ENCODE data around the gene RSPRY1. TPM values are rescaled to one million over a fixed set of nuclear protein-coding genes. Genes with fewer than 3 reads are reported as not detected.

RSPRY1 gene
- total RNA-seq, 1 donor from 2014 or later: 34.9 TPM

DNA sequence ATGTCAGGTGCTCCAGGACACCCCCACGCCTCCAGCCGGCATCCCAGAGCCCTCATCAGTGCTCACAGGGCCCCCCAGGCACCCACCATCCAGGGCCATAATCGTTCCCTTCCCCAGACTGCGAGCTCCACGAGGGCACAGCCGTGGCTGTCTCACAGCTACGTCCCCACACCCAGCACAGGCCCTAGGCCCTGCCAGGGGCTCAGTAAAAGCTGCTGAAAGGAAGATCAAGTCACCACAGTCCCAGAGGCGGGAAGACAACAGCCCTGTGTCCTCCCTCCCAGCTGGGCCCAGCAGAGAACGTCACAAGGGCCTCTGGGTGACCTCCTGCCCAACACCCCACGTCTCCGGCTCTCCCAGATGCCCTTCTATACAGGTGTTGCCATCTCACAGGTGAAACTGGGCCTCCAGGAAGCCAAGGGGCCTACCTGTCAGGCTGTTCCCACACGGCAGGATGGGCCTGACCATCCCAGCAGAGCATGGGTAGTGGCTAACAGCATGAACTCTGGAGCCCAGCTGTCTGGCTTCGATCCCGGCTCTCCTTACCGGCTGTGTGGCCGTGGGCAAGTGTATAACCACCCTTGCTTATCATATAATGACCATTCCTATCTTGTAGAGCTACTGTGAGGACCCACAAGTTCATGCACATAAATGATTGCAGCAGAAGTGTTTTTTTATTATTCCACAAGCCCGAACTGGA lies 76.9 kb downstream of the RSPRY1 start:
- no peaks in the 10 kb centered on the region for H3K27me3 ChIP-seq (ENCODE audit: low read depth)
- peak overlapping the region; percentile 80 for H3K27ac ChIP-seq
- no peak overlapping the region for H3K4me3 ChIP-seq
- peaks cover 50% of the 10 kb centered on the region for H3K4me1 ChIP-seq
- intact Hi-C loops (cut with DNase I): no loop called here
- ATAC-seq (no peak), DNase-seq (peak; percentile 47)
- H3K36me3 ChIP-seq: peaks cover 12% of the 10 kb centered on the region
- TF ChIP-seq, protein P1, sequence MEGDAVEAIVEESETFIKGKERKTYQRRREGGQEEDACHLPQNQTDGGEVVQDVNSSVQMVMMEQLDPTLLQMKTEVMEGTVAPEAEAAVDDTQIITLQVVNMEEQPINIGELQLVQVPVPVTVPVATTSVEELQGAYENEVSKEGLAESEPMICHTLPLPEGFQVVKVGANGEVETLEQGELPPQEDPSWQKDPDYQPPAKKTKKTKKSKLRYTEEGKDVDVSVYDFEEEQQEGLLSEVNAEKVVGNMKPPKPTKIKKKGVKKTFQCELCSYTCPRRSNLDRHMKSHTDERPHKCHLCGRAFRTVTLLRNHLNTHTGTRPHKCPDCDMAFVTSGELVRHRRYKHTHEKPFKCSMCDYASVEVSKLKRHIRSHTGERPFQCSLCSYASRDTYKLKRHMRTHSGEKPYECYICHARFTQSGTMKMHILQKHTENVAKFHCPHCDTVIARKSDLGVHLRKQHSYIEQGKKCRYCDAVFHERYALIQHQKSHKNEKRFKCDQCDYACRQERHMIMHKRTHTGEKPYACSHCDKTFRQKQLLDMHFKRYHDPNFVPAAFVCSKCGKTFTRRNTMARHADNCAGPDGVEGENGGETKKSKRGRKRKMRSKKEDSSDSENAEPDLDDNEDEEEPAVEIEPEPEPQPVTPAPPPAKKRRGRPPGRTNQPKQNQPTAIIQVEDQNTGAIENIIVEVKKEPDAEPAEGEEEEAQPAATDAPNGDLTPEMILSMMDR (IDR thresholded peaks at IDR 0.05): no peak
- H3K9me3 ChIP-seq: no peaks in the 10 kb centered on the region

DNA sequence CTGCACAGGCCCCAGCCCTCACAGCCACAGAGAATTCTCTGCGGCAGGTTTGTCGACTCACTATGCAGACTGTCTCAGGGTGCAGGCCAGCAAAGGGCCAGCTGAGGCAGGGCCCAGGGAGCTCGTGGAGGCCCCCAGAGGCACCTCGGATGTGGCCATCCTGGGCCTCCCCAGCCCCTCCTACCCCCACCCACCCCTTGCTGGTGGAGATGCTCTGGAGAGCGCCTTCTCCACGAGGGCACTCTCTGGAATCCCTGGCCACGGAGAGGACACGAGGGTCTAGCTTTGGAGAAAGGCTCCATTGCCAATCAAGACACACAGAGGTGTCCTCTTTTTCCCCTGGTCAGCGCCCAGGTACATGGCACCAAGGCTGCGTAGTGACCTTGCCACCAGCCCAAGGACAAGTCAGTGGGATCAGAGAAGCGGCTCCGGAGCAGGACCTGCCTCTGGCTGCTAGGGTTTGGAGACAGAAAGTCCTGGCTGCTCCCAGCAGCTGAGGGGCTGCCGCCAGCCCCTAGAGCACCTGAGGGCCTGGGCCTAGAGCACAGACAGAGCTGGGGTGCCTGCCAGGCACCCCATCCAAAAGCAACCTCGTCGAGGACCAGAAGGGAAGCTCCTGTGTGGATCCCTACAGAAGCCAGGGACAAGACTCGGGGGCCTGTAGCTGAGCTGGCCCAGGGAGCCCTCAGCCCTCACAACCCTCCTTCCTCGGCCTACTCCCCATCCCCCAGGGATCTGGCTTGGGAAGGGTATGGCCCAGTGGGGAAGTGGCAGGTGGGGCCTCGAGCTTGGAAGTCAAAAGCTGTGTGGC lies 77.6 kb downstream of the RSPRY1 start:
- ATAC-seq: no peak
- Histone ChIP-seq H3K27me3 (ENCODE audit: low read depth) (no peaks in the 10 kb centered on the region), H3K9me3 (no peaks in the 10 kb centered on the region), H3K36me3 (peaks cover 7% of the 10 kb centered on the region), H3K4me3 (no peak overlapping the region), H3K27ac (peak overlapping the region; percentile 80), H3K4me1 (peaks cover 57% of the 10 kb centered on the region)
- intact Hi-C loops (cut with DNase I): no loop called here
- TF ChIP-seq, protein P1 (IDR thresholded peaks at IDR 0.05): no peak
- DNase-seq: peak; percentile 34

DNA sequence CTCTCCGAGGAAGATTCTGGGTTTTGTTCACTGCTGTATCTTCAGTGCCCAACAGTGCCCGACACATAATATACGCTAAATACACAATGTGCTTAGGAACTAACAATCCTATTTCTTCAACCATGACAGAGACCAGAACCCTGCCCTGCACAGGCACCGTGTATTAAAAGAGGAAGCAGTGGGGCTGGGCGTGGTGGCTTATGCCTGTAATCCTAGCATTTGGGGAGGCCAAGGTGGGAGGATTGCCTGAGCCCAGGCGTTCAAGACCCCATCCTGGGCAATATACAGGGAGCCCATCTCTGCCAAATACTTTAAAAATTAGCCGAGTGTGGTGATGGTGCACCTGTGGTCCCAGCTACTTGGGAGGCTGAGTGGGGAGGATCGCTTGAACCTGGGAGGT lies 78.3 kb downstream of the RSPRY1 start:
- H3K27ac ChIP-seq: peak overlapping the region; percentile 80

DNA sequence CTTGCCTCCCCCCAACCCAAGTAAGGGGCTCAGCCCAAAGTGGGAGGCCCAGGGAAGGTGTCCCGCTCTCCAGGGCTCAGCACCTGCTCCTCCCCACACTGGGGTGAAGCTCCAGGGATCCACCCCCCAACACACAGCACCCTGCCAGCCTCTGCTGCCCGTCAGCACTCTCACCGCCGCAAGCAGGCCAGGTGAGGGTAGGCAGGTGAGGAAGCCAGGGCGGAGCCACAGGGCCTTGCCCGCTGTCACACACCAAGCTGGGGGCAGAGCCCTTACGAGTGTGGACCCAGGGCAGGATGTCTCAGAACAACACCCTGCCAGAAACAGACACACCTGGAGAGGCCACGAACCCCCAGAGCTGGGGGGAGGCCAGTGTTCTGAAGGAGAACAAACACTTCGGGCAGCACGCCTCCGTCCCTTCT lies 78.8 kb downstream of the RSPRY1 start:
- peak overlapping the region; percentile 80 for H3K27ac ChIP-seq
- ATAC-seq (peak; percentile 87 to 89), DNase-seq (peak; percentile 91)
- H3K36me3 ChIP-seq: peaks cover 7% of the 10 kb centered on the region
- TF ChIP-seq, protein P1 (IDR thresholded peaks at IDR 0.05): no peak
- no peaks in the 10 kb centered on the region for H3K27me3 ChIP-seq (ENCODE audit: low read depth)
- H3K4me3 ChIP-seq: no peak overlapping the region
- intact Hi-C loops (cut with DNase I): no loop called here
- H3K4me1 ChIP-seq: peaks cover 66% of the 10 kb centered on the region
- H3K9me3 ChIP-seq: no peaks in the 10 kb centered on the region

More for the DNA sequence above, 78.3 kb downstream of the RSPRY1 start:
- Histone ChIP-seq H3K36me3 (peaks cover 7% of the 10 kb centered on the region), H3K4me1 (peaks cover 64% of the 10 kb centered on the region), H3K27me3 (ENCODE audit: low read depth) (no peaks in the 10 kb centered on the region), H3K9me3 (no peaks in the 10 kb centered on the region), H3K4me3 (no peak overlapping the region)
- TF ChIP-seq, protein P1 (IDR thresholded peaks at IDR 0.05): no peak
- DNase-seq (peak; percentile 45), ATAC-seq (no peak)
- intact Hi-C loops (cut with DNase I): no loop called here

DNA sequence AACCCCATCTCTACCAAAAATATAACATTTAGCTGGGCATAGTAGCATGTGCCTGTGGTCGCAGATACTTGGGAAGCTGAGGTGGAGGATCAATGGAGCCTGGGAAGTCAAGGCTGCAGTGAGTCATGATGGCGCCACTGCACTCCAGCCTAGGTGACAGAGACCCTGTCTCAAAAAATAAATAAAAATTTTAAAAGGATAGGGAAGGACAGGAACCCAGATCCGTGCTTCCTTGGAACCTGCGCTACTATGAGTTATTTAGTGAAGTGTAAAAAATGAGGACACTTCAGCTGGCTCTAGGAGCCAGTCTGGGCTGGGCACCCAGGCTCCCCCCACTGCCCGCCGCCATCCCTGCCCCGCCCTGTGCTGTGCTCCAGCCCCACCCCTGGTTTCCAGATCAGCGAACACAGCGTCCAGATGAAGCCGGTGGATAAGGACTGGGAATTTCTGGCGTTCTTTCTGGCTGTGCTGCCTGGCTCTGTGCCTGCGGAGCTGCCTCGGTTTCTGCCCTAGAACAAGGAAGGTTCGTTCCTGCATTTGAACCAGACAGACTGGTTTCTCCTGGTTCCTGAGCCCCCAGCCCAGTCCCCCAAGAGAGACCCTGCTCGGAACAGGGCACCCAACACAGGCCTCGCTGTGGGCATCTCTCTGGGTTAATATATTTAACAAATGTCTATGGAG lies 79.9 kb downstream of the RSPRY1 start:
- H3K4me1 ChIP-seq: peaks cover 64% of the 10 kb centered on the region
- H3K27me3 ChIP-seq (ENCODE audit: low read depth): no peaks in the 10 kb centered on the region
- intact Hi-C loops (cut with DNase I): no loop called here
- H3K4me3 ChIP-seq: peak overlapping the region; percentile 18
- TF ChIP-seq, protein P1 (IDR thresholded peaks at IDR 0.05): no peak
- H3K36me3 ChIP-seq: peaks cover under 1% of the 10 kb centered on the region
- ATAC-seq: peak; percentile 90 to 92
- DNase-seq: peak; percentile 89
- H3K27ac ChIP-seq: peak overlapping the region; percentile 80
- H3K9me3 ChIP-seq: no peaks in the 10 kb centered on the region
